HG03575 (cell line): Measurements from ENCODE around the gene PRKAG2.
"Not testable (repeated sequence)": the region's sequence is repeated elsewhere in the genome, so short reads cannot be mapped to it uniquely, and the experiment has no call there.

Experiments
- ATAC-seq: cut with Tn5 transposase; IDR thresholded peaks from one replicate; pipeline ENCODE4 v1.9.1; 2021; ENCODE audit not compliant: unreplicated experiment, insufficient number of reproducible peaks, low FRiP score; ENCODE audit errors: extremely low read depth

The PRKAG2 gene

GRCh38 chr7:151889406-151890354, 12.8 kb upstream of the PRKAG2 start:
- ATAC-seq: no peak

- ATAC-seq: no peak
Measured at GRCh38 chr7:151888079-151889067, 11.5 kb upstream of the PRKAG2 start.

- ATAC-seq: no peak
Measured at GRCh38 chr7:151886783-151887182, 9.9 kb upstream of the PRKAG2 start.

- no peak for ATAC-seq
Measured at GRCh38 chr7:151885202-151885580, 8.3 kb upstream of the PRKAG2 start.

GRCh38 chr7:151884312-151885201, 7.6 kb upstream of the PRKAG2 start:
- ATAC-seq: no peak

- ATAC-seq: no peak
Measured at GRCh38 chr7:151883857-151884256, 6.9 kb upstream of the PRKAG2 start.

- no peak for ATAC-seq
Measured at GRCh38 chr7:151882734-151883133, 5.8 kb upstream of the PRKAG2 start.

GRCh38 chr7:151880688-151881087, 3.8 kb upstream of the PRKAG2 start:
- no peak for ATAC-seq

GRCh38 chr7:151877911-151878835, 1.3 kb upstream of the PRKAG2 start:
- ATAC-seq: no peak

GRCh38 chr7:151875942-151876898, 695 bp downstream of the PRKAG2 start:
- no peak for ATAC-seq

GRCh38 chr7:151874479-151874878, 2.4 kb downstream of the PRKAG2 start:
- ATAC-seq: not testable (repeated sequence)

GRCh38 chr7:151873402-151873965, 3.4 kb downstream of the PRKAG2 start:
- ATAC-seq: no peak

- no peak for ATAC-seq
Measured at GRCh38 chr7:151872531-151873401, 4.1 kb downstream of the PRKAG2 start.

GRCh38 chr7:151871904-151872303, 5.0 kb downstream of the PRKAG2 start:
- no peak for ATAC-seq

- ATAC-seq: no peak
Measured at GRCh38 chr7:151871189-151871735, 5.7 kb downstream of the PRKAG2 start.
